ENCODE data around the gene HIP1R. TPM values are rescaled to one million over a fixed set of nuclear protein-coding genes. Genes with fewer than 3 reads are reported as not detected.
A peak's percentile ranks its signal among the peaks of the same experiment; 100 is the strongest.

The HIP1R gene
- total RNA-seq, 4 donors from 2014 or later, result 208 to 265 (median 238) TPM

DNA sequence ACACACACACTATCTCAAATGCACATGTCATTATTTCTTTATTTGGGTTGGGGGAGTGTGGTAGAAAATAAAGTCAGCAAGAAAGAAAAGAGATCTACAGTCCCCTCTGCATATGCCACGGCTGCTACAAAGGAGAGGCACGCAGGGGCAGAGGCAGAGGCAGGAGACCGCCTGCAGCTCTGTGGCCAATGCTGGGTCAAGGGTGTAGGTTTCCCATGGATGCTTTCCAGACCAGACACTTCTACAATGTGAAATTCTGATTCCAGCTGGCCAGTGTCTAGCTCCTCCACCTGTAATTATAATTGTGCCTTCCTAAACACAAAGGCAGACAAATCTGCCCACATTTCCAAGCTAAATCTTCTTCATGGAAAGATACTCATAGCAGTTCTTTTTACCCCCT, 41.5 kb downstream of the HIP1R start:
- Histone ChIP-seq H3K9me3 (no peaks in the 10 kb centered on the region), H3K4me1 (peaks cover 0 to 59% (median 9%) of the 10 kb centered on the region in 4 donors)

GRCh38 chr12:122878780-122879612, 43.7 kb downstream of the HIP1R start:
- TF ChIP-seq, protein P1, sequence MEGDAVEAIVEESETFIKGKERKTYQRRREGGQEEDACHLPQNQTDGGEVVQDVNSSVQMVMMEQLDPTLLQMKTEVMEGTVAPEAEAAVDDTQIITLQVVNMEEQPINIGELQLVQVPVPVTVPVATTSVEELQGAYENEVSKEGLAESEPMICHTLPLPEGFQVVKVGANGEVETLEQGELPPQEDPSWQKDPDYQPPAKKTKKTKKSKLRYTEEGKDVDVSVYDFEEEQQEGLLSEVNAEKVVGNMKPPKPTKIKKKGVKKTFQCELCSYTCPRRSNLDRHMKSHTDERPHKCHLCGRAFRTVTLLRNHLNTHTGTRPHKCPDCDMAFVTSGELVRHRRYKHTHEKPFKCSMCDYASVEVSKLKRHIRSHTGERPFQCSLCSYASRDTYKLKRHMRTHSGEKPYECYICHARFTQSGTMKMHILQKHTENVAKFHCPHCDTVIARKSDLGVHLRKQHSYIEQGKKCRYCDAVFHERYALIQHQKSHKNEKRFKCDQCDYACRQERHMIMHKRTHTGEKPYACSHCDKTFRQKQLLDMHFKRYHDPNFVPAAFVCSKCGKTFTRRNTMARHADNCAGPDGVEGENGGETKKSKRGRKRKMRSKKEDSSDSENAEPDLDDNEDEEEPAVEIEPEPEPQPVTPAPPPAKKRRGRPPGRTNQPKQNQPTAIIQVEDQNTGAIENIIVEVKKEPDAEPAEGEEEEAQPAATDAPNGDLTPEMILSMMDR (IDR thresholded peaks at IDR 0.05), result no peak
- TF ChIP-seq POLR2A (IDR thresholded peaks at IDR 0.05), result no peak
- peaks cover 0 to 56% (median 1%) of the 10 kb centered on the region in 4 donors for H3K4me1 ChIP-seq
- no peak overlapping the region for H3K4me3 ChIP-seq
- DNase-seq, result peak in 1 of 3 donors; percentile 47
- H3K27me3 ChIP-seq, result no peaks in the 10 kb centered on the region
- peak overlapping the region in 2 of 4 donors; percentile 1 to 27 for H3K27ac ChIP-seq
- no peaks in the 10 kb centered on the region for H3K36me3 ChIP-seq
- H3K9me3 ChIP-seq, result no peaks in the 10 kb centered on the region

More for the DNA sequence above, 41.5 kb downstream of the HIP1R start:
- H3K4me3 ChIP-seq, result no peak overlapping the region
- no peak for DNase-seq
- no peaks in the 10 kb centered on the region for H3K27me3 ChIP-seq
- no peak for TF ChIP-seq POLR2A (IDR thresholded peaks at IDR 0.05)
- TF ChIP-seq, protein P1 (IDR thresholded peaks at IDR 0.05), result no peak
- H3K27ac ChIP-seq, result peak overlapping the region in 1 of 4 donors; percentile 27
- no peaks in the 10 kb centered on the region for H3K36me3 ChIP-seq

DNA sequence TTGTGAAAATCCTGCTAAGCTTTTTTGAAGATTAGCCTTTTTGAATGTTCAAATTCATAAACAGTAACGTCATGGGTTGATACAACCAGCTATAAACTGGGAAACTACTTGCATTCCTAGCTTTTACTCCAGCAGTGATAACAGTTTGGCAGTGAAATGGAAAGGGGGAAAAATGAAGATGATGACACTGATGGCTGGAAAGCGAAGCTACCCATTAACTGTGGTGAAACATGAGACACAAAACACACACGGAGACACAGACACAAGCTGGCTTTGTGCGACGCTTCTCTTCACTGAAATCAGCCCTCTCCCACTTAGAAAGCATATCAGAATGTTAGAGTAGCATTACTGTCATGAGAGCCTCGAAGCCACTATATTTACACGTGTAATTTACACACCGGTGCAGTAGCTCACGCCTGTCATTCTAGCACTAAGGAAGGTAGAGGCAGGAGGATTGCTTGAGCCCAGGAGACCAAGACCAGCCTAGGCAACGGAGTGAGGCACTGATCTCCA, 45.0 kb downstream of the HIP1R start:
- H3K4me1 ChIP-seq, result peaks cover 0 to 62% (median 4%) of the 10 kb centered on the region in 4 donors
- H3K4me3 ChIP-seq, result no peak overlapping the region
- no peaks in the 10 kb centered on the region for H3K36me3 ChIP-seq
- no peaks in the 10 kb centered on the region for H3K9me3 ChIP-seq
- H3K27me3 ChIP-seq, result no peaks in the 10 kb centered on the region
- H3K27ac ChIP-seq, result no peak overlapping the region
- DNase-seq, result no peak
- TF ChIP-seq POLR2A (IDR thresholded peaks at IDR 0.05), result no peak
- TF ChIP-seq, protein P1 (IDR thresholded peaks at IDR 0.05), result no peak

DNA sequence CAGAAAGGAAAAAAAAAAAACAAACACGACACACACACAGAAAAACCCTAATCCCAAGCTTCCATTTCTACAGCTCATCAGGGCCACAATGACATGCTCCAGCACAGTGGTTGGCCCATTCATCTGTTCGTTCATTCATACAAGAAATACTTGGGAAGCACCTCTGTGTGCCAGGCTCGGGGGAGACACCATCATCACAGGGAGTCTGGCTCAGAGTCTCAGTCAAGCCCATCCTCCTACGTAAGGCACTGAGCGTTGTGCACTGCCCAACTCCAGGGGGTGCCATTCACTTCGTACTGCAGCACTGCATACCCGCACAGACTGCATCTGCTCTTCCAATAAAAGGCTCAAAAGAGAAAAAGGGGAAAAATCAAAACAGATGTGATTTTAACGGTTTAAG, 45.4 kb downstream of the HIP1R start:
- H3K9me3 ChIP-seq, result no peaks in the 10 kb centered on the region
- peaks cover 0 to 58% (median 4%) of the 10 kb centered on the region in 4 donors for H3K4me1 ChIP-seq
- H3K27ac ChIP-seq, result no peak overlapping the region
- H3K27me3 ChIP-seq, result no peaks in the 10 kb centered on the region
- no peaks in the 10 kb centered on the region for H3K36me3 ChIP-seq
- no peak for DNase-seq
- H3K4me3 ChIP-seq, result no peak overlapping the region
- TF ChIP-seq POLR2A (IDR thresholded peaks at IDR 0.05), result no peak
- TF ChIP-seq, protein P1 (IDR thresholded peaks at IDR 0.05), result peak in 3 of 6 experiments; percentile 10 to 35 (median 33)

GRCh38 chr12:122882908-122883558, 47.8 kb downstream of the HIP1R start:
- DNase-seq, result no peak
- H3K36me3 ChIP-seq, result no peaks in the 10 kb centered on the region
- no peaks in the 10 kb centered on the region for H3K9me3 ChIP-seq
- H3K27me3 ChIP-seq, result no peaks in the 10 kb centered on the region
- H3K4me3 ChIP-seq, result no peak overlapping the region
- H3K4me1 ChIP-seq, result peaks cover 0 to 69% (median 18%) of the 10 kb centered on the region in 4 donors
- no peak for TF ChIP-seq POLR2A (IDR thresholded peaks at IDR 0.05)
- TF ChIP-seq, protein P1 (IDR thresholded peaks at IDR 0.05), result no peak
- no peak overlapping the region for H3K27ac ChIP-seq

Measured in Peyer's patch (tissue), 4 donors.